Panc1 (cell line): ENCODE data around the gene KRT84.

ENCODE experiments used
- CTCF ChIP-seq: fragments of 450-650 bp; IDR thresholded peaks from 2 replicates; pipeline ENCODE4 v1.5.1; 2017; ENCODE audit warnings: mild to moderate bottlenecking
- POLR2AphosphoS5 ChIP-seq: IDR thresholded peaks from 2 replicates; pipeline ENCODE4 v1.6.1; 2012; ENCODE audit warnings: mild to moderate bottlenecking, low read depth, low read length, moderate library complexity
- SIN3A ChIP-seq: IDR thresholded peaks from 2 replicates; pipeline ENCODE4 v1.6.1; 2012; ENCODE audit warnings: low read depth, mild to moderate bottlenecking, low read length, moderate library complexity, borderline replicate concordance; ENCODE audit not compliant: insufficient read depth

- TF ChIP-seq CTCF = no peak
- TF ChIP-seq POLR2AphosphoS5 = no peak
- no peak for TF ChIP-seq SIN3A
Measured at GRCh38 chr12:52414936-52415335, 29.5 kb upstream of the KRT84 start.
